Measurements from ENCODE around the gene COLEC11.

Gene COLEC11

GRCh38 chr2:3594493-3595281 lies at the start of gene COLEC11:
Gene COLEC11 (plus strand): TSS chr2:3595112. CDS start chr2:3604341, 9,229 bp downstream.
- H3K4me3 ChIP-seq (replicated peaks in 1 of 2; ENCODE audit: low read depth in 2 of 2, low read length in 2 of 2): peak within 1 kb of the TSS; percentile 30 to 34
- TF ChIP-seq CTCF (IDR thresholded peaks at IDR 0.05; ENCODE audit: low read depth, low read length): peak; percentile 48
- peak; percentile 38 to 63 for DNase-seq (ENCODE audit: low read depth in 2 of 2)

- DNase-seq (ENCODE audit: low read depth in 2 of 2): no peak
- no peak overlapping the region for H3K4me3 ChIP-seq (replicated peaks in 1 of 2; ENCODE audit: low read depth in 2 of 2, low read length in 2 of 2)
- TF ChIP-seq CTCF (IDR thresholded peaks at IDR 0.05; ENCODE audit: low read depth, low read length): no peak
Measured at GRCh38 chr2:3545788-3546478, 49.0 kb upstream of the COLEC11 start.

- no peak for TF ChIP-seq CTCF (IDR thresholded peaks at IDR 0.05; ENCODE audit: low read depth, low read length)
- H3K4me3 ChIP-seq (replicated peaks in 1 of 2; ENCODE audit: low read depth in 2 of 2, low read length in 2 of 2): no peak overlapping the region
Measured at GRCh38 chr2:3547915-3548314, 47.0 kb upstream of the COLEC11 start.

GRCh38 chr2:3553946-3554345 lies 41.0 kb upstream of the COLEC11 start:
- TF ChIP-seq CTCF (IDR thresholded peaks at IDR 0.05; ENCODE audit: low read depth, low read length): no peak
- no peak for DNase-seq (ENCODE audit: low read depth in 2 of 2)
- H3K4me3 ChIP-seq (replicated peaks in 1 of 2; ENCODE audit: low read depth in 2 of 2, low read length in 2 of 2): no peak overlapping the region

More at GRCh38 chr2:3547915-3548314, 47.0 kb upstream of the COLEC11 start:
- DNase-seq (ENCODE audit: low read depth in 2 of 2): no peak

- peak overlapping the region; percentile 88 to 93 for H3K4me3 ChIP-seq (replicated peaks in 1 of 2; ENCODE audit: low read depth in 2 of 2, low read length in 2 of 2)
- DNase-seq (ENCODE audit: low read depth in 2 of 2): no peak
- TF ChIP-seq CTCF (IDR thresholded peaks at IDR 0.05; ENCODE audit: low read depth, low read length): no peak
Measured at GRCh38 chr2:3557639-3558204, 37.2 kb upstream of the COLEC11 start.

GRCh38 chr2:3558205-3559014 lies 36.5 kb upstream of the COLEC11 start, which contains the start of gene RNASEH1:
Gene RNASEH1 (minus strand): TSS chr2:3558333. CDS start chr2:3558260, 73 bp downstream.
- DNase-seq (ENCODE audit: low read depth in 2 of 2): peak; percentile 99
- H3K4me3 ChIP-seq (replicated peaks in 1 of 2; ENCODE audit: low read depth in 2 of 2, low read length in 2 of 2): peak within 1 kb of the TSS; percentile 88 to 93
- TF ChIP-seq CTCF (IDR thresholded peaks at IDR 0.05; ENCODE audit: low read depth, low read length): no peak

All from cardiac fibroblast (primary cell).